ENCODE data around the gene NEB. TPM values are rescaled to one million over a fixed set of nuclear protein-coding genes. Genes with fewer than 3 reads are reported as not detected.
"Not testable (repeated sequence)": the region's sequence is repeated elsewhere in the genome, so short reads cannot be mapped to it uniquely, and the experiment has no call there.

NEB gene
- total RNA-seq, 4 donors from 2014 or later, result 1.6 to 16.4 (median 4.4) TPM

DNA sequence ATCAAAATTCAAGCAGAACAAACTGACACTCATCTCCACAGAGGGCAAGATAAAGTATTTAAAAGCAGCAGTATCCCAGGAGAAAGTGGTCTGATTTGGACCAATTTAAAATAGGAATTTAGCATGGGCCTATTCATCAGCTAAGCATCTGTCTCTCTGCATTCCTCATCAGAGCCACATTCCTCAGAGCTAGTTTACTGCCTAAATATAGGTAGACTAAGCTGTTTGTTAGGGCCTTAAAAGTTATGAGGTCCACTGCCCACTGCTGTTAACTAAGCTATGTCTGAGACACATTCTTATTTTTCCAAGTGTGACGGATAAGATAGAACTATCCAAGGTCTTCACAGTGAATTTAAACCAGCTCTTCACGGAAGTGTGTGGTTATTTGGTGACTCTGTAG is 17.6 kb downstream of the NEB start:
- intact Hi-C loops (cut with DNase I), result no loop called here
- Histone ChIP-seq H3K36me3 (no peaks in the 10 kb centered on the region), H3K4me1 (no peaks in the 10 kb centered on the region), H3K9me3 (no peaks in the 10 kb centered on the region), H3K27ac (no peak overlapping the region), H3K27me3 (no peaks in the 10 kb centered on the region), H3K4me3 (replicated peaks in 1 of 3) (no peak overlapping the region)
- no peak for TF ChIP-seq POLR2A (IDR thresholded peaks at IDR 0.05)
- TF ChIP-seq, protein P1, sequence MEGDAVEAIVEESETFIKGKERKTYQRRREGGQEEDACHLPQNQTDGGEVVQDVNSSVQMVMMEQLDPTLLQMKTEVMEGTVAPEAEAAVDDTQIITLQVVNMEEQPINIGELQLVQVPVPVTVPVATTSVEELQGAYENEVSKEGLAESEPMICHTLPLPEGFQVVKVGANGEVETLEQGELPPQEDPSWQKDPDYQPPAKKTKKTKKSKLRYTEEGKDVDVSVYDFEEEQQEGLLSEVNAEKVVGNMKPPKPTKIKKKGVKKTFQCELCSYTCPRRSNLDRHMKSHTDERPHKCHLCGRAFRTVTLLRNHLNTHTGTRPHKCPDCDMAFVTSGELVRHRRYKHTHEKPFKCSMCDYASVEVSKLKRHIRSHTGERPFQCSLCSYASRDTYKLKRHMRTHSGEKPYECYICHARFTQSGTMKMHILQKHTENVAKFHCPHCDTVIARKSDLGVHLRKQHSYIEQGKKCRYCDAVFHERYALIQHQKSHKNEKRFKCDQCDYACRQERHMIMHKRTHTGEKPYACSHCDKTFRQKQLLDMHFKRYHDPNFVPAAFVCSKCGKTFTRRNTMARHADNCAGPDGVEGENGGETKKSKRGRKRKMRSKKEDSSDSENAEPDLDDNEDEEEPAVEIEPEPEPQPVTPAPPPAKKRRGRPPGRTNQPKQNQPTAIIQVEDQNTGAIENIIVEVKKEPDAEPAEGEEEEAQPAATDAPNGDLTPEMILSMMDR (IDR thresholded peaks at IDR 0.05), result no peak
- 98 to 99% methylated on average over 2 of the region's 2 CpGs for WGBS, 2 donors
- no peak for DNase-seq

DNA sequence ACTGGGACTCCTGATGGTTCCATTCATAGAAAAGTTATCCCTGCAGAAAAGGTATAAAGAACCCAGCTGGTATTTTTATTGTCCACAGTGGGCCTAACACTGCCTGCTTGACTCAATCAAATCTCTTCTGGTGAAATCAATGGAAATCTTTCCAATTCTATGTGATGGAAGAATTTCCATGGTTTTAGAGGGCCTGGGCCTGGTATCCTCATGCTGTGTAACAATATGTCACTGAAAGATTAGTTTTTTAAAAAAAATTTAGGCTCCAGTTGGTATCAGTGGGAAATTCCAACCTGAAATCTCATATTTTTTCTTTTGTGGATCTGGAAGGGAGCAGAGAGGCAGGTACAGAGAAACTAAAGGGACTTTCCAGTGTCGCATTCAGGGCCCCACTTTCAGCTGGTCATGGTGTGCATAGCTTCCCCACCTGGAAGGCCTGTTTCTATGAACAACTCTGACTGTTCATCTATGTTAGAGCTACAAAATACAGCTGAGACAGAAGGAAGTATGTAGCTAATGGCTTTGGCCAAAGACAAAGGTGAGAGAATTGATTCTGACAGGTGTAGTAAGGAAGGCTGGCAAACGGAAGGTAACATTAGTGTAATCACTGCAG is 20.9 kb downstream of the NEB start:
- 89 to 92% methylated on average over 2 of the region's 2 CpGs for WGBS, 2 donors
- no peak for TF ChIP-seq POLR2A (IDR thresholded peaks at IDR 0.05)
- TF ChIP-seq, protein P1 (IDR thresholded peaks at IDR 0.05), result no peak

DNA sequence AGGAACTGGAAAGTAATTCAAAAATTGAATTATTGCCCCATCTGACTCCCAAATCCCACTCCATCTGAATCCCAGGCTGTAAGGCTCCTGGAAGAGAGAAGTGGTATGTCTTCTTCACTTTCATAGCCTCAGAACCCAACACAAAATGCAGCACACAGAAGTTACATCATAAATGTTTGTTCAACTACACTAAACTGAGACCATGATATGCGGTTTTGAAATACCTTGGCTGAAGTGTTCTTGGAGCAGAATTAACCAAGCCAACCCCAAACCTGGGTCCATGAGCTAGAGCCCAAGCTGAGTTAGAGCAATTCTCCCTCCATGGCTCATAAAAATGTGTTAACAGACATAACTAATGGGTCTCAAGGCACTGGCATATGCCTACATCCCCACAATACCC is 23.3 kb downstream of the NEB start:
- no peaks in the 10 kb centered on the region for H3K27me3 ChIP-seq
- no peaks in the 10 kb centered on the region for H3K4me1 ChIP-seq
- H3K36me3 ChIP-seq, result no peaks in the 10 kb centered on the region
- no peak for TF ChIP-seq POLR2A (IDR thresholded peaks at IDR 0.05)
- TF ChIP-seq, protein P1 (IDR thresholded peaks at IDR 0.05), result no peak
- H3K9me3 ChIP-seq, result no peaks in the 10 kb centered on the region
- 83 to 92% methylated on average over 1 of the region's 1 CpG for WGBS, 2 donors
- DNase-seq, result no peak
- no peak overlapping the region for H3K4me3 ChIP-seq (replicated peaks in 1 of 3)
- no peak overlapping the region for H3K27ac ChIP-seq
- intact Hi-C loops (cut with DNase I), result no loop called here

More for the DNA sequence above, 20.9 kb downstream of the NEB start:
- H3K9me3 ChIP-seq, result no peaks in the 10 kb centered on the region
- H3K27me3 ChIP-seq, result no peaks in the 10 kb centered on the region
- H3K4me3 ChIP-seq (replicated peaks in 1 of 3), result no peak overlapping the region
- no peak overlapping the region for H3K27ac ChIP-seq
- H3K36me3 ChIP-seq, result no peaks in the 10 kb centered on the region
- intact Hi-C loops (cut with DNase I), result no loop called here
- DNase-seq, result no peak
- no peaks in the 10 kb centered on the region for H3K4me1 ChIP-seq

DNA sequence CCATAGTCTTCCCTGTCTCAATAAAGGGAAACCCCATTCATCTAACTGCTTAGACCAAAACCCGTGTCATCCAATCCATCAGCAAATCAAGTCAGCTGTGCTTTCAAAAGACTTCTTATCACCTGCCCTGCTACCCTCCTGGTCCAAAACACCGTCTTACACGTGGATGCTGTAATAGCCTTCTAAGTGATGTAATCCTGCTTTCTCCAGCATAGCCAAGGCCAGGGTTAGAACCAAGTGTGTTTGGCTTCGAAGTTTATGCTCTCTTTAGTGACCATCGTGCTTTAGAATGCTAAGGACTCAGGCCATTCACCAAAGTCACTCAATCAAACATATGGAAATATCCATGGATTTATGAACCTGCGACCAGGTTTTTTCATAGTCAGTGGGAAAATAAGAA is 25.5 kb downstream of the NEB start:
- intact Hi-C loops (cut with DNase I), result no loop called here
- WGBS, 2 donors, result 93% methylated on average over 6 of the region's 6 CpGs
- TF ChIP-seq POLR2A (IDR thresholded peaks at IDR 0.05), result no peak
- TF ChIP-seq, protein P1 (IDR thresholded peaks at IDR 0.05), result no peak
- Histone ChIP-seq H3K9me3 (no peaks in the 10 kb centered on the region), H3K27ac (no peak overlapping the region), H3K4me3 (replicated peaks in 1 of 3) (no peak overlapping the region), H3K27me3 (no peaks in the 10 kb centered on the region), H3K4me1 (no peaks in the 10 kb centered on the region), H3K36me3 (no peaks in the 10 kb centered on the region)
- no peak for DNase-seq

DNA sequence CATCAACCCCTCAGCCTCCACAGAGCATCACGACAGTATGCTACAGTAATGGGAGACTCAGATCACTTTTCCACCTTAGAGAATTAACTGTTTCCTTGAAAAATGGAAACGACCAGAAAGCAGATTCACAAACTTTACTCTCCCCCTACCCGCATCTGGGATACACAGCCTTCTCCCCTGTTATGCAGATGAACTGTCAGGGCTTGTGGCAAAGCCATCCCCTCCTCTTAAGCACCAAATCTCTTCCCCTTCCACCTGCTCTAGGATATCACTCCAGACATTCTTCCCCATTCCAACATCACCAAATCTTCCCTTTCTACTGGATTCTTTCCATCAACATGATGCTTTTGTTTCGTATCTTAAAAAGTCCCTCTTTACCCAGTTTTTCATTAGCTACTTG is 26.4 kb downstream of the NEB start:
- intact Hi-C loops (cut with DNase I), result no loop called here
- Histone ChIP-seq H3K27ac (no peak overlapping the region), H3K4me1 (no peaks in the 10 kb centered on the region), H3K36me3 (no peaks in the 10 kb centered on the region), H3K9me3 (no peaks in the 10 kb centered on the region), H3K4me3 (replicated peaks in 1 of 3) (no peak overlapping the region), H3K27me3 (no peaks in the 10 kb centered on the region)
- no peak for TF ChIP-seq POLR2A (IDR thresholded peaks at IDR 0.05)
- TF ChIP-seq, protein P1 (IDR thresholded peaks at IDR 0.05), result no peak
- WGBS, 2 donors, result 56 to 57% methylated on average over 4 of the region's 4 CpGs
- DNase-seq, result no peak

DNA sequence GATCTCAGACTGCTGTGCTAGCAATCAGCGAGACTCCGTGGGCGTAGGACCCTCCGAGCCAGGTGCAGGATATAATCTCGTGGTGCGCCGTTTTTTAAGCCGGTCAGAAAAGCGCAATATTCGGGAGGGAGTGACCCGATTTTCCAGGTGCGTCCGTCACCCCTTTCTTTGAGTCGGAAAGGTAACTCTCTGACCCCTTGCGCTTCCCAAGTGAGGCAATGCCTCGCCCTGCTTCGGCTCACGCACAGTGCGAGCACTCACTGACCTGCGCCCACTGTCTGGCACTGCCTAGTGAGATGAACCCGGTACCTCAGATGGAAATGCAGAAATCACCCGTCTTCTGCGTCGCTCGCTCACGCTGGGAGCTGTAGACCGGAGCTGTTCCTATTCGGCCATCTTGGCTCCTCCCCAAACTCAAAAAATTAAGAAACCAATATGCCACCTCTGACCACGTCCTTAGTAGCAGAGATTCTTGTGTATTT is 29.8 kb downstream of the NEB start:
- DNase-seq; intact Hi-C loops (cut with DNase I): not testable (repeated sequence)

DNA sequence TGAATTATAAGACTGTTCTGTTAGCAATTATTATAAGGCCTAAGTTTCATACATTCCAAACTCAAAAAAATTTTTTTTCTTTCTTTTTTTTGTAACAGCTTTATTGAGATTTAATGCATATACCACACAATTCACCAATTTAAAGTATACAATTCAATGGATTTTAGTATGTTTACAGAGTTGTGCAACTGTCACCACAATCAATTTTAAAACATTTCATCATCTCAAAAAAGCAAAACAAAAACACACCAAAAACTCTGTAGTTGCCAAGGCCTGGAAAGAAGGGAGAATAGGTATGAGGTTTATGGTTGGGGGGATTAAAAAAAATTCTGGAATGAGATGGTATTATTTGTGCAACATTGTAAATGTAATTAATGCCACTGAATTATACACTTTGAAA is 36.1 kb downstream of the NEB start:
- H3K27me3 ChIP-seq; H3K4me1 ChIP-seq; H3K36me3 ChIP-seq; H3K9me3 ChIP-seq; H3K27ac ChIP-seq; intact Hi-C loops (cut with DNase I); H3K4me3 ChIP-seq (replicated peaks in 1 of 3); DNase-seq: not testable (repeated sequence)

More for the DNA sequence above, 29.8 kb downstream of the NEB start:
- not testable (repeated sequence) for H3K9me3 ChIP-seq; H3K4me3 ChIP-seq (replicated peaks in 1 of 3); H3K4me1 ChIP-seq; H3K27ac ChIP-seq; H3K27me3 ChIP-seq; H3K36me3 ChIP-seq
- WGBS, 2 donors, result 95 to 97% methylated on average over 26 to 29 of the region's 29 CpGs
